HG03469 (cell line): ENCODE results near the gene SCAMP5.

Source experiments
- ATAC-seq: cut with Tn5 transposase; IDR thresholded peaks from one replicate; pipeline ENCODE4 v1.9.1; 2021; ENCODE audit warnings: mild to moderate bottlenecking, moderate library complexity, moderate number of reproducible peaks; ENCODE audit not compliant: unreplicated experiment

The SCAMP5 gene

DNA sequence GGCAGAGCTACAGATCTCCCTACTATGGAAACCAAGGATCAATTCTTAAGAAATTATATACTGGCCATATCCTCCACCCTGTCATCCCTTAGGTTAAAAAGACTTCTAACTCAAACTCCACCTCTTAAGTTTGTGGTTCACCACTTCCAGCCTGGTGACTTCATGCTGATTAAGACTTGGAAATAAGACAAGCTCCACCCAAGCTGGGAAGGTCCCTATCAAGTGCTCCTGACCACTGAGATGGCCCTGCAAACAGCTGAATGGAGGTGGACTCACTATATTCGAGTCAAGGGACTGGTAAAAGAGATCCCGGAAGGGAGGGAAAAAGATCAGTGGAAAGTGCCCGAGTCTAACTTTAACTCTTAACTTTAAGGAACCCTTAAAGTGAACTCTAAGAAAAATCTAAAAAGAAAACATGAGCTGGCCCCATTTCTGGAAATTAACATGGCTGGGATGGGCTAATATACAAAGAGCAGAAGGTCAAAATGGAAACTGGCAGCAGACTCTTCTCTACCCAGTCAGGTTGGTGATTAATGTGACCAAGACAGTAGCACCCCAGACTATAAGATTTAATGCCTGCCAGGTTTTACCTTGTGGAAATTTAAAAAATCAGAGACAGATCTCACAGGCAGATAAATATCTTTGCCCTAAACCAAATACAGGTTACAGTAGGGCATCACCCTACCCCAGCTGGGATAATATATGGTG is 71.9 kb downstream of the SCAMP5 start:
- ATAC-seq = no peak

DNA sequence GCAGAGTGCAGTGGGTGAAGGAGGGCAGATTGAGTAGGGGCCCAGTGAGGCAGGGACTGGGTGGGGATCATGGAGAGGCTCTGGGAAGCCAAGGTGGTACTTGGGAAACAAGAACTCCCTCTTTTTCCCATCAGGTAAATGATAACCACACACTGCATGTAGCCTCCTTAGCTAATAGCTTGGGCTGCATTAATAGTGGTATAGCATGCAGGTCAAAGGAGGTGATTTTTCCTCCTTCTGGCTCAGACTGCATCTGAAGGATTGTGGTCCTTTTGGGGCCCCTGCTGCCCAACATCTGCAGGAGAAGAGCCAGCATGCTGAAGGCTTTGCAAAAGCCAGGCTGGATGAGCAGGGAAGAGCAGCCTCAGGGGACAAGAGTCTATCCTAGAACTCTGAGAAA is 73.4 kb downstream of the SCAMP5 start:
- ATAC-seq = no peak

- peak; percentile 65 for ATAC-seq
These were observed 74.0 kb downstream of the SCAMP5 start for GRCh38 chr15:75069301-75069925.

DNA sequence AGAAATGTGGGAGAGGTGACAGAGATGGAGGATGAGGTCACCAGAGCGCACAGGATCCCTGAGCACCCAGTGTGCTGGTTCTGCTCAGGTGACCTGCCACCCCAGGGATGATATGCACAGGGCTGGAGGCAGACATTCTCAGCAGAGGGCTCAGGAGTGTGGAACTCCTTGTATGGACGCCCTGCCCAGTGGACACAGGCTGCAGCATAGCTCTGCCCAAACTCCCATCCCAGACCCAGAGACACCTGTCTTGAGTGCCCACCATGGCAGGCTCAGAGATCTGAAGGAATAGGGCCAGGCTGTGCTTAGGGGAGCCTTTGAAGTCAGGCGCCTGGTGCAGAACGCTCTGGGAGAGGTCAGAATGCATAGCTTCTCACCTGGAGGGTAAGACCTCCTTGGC is 75.3 kb downstream of the SCAMP5 start:
- no peak for ATAC-seq
